ENCODE measurements around the gene SEMA5B.

- TF ChIP-seq POLR2A (IDR thresholded peaks at IDR 0.05) (no peak), CTCF (IDR thresholded peaks at IDR 0.05) (no peak)
These were observed 16.1 kb downstream of the SEMA5B start for GRCh38 chr3:123011447-123011846.

Measured in uterus (tissue), 2 donors.